HL-60 (cell line): ENCODE measurements around the gene NRP1.

ENCODE experiments used
- GABPA ChIP-seq: IDR thresholded peaks from 2 replicates; pipeline ENCODE4 v1.6.1; 2012; ENCODE audit warnings: low read depth
- POLR2AphosphoS5 ChIP-seq: IDR thresholded peaks from 2 replicates; pipeline ENCODE4 v1.6.1; 2012; ENCODE audit warnings: low read depth
- SPI1 ChIP-seq: IDR thresholded peaks from 2 replicates; pipeline ENCODE4 v1.6.1; 2012; ENCODE audit warnings: low read depth, mild to moderate bottlenecking, borderline replicate concordance
- TF ChIP-seq, protein P1 (sequence below): IDR thresholded peaks from one replicate; pipeline ENCODE4 v1.5.1; 2011; ENCODE audit warnings: low read length, control low read depth, inconsistent platforms; ENCODE audit not compliant: insufficient read depth
- TF ChIP-seq, protein P2 (sequence below): IDR thresholded peaks from 2 replicates; pipeline ENCODE4 v1.6.1; 2012; ENCODE audit warnings: low read depth; ENCODE audit not compliant: insufficient replicate concordance

DNA sequence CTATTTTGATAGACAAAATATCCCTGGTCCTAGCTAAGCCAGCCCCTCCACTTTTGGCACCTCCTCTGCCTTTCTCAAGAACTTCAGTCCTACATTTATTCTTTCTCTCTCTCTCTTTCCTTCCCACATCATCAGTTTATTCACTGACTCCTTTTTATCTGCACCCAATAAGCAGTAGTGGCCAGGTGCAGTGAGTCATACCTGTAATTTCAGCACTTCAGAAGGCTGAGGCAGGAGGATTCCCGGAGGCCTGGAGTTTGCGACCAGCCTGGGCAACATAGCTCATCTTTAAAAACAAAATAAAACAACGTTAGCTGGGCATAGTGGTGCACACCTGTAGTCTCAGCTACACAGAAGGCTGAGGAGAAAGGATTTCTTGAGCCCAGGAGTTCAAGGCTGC lies 19.4 kb upstream of the NRP1 start:
- TF ChIP-seq, protein P1, sequence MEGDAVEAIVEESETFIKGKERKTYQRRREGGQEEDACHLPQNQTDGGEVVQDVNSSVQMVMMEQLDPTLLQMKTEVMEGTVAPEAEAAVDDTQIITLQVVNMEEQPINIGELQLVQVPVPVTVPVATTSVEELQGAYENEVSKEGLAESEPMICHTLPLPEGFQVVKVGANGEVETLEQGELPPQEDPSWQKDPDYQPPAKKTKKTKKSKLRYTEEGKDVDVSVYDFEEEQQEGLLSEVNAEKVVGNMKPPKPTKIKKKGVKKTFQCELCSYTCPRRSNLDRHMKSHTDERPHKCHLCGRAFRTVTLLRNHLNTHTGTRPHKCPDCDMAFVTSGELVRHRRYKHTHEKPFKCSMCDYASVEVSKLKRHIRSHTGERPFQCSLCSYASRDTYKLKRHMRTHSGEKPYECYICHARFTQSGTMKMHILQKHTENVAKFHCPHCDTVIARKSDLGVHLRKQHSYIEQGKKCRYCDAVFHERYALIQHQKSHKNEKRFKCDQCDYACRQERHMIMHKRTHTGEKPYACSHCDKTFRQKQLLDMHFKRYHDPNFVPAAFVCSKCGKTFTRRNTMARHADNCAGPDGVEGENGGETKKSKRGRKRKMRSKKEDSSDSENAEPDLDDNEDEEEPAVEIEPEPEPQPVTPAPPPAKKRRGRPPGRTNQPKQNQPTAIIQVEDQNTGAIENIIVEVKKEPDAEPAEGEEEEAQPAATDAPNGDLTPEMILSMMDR, result no peak
- TF ChIP-seq POLR2AphosphoS5 (no peak), SPI1 (no peak), GABPA (no peak)
- TF ChIP-seq, protein P2, sequence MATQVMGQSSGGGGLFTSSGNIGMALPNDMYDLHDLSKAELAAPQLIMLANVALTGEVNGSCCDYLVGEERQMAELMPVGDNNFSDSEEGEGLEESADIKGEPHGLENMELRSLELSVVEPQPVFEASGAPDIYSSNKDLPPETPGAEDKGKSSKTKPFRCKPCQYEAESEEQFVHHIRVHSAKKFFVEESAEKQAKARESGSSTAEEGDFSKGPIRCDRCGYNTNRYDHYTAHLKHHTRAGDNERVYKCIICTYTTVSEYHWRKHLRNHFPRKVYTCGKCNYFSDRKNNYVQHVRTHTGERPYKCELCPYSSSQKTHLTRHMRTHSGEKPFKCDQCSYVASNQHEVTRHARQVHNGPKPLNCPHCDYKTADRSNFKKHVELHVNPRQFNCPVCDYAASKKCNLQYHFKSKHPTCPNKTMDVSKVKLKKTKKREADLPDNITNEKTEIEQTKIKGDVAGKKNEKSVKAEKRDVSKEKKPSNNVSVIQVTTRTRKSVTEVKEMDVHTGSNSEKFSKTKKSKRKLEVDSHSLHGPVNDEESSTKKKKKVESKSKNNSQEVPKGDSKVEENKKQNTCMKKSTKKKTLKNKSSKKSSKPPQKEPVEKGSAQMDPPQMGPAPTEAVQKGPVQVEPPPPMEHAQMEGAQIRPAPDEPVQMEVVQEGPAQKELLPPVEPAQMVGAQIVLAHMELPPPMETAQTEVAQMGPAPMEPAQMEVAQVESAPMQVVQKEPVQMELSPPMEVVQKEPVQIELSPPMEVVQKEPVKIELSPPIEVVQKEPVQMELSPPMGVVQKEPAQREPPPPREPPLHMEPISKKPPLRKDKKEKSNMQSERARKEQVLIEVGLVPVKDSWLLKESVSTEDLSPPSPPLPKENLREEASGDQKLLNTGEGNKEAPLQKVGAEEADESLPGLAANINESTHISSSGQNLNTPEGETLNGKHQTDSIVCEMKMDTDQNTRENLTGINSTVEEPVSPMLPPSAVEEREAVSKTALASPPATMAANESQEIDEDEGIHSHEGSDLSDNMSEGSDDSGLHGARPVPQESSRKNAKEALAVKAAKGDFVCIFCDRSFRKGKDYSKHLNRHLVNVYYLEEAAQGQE, result no peak
